Measurements from ENCODE around the gene MZB1.
A peak's percentile ranks its signal among the peaks of the same experiment; 100 is the strongest.

The MZB1 gene

DNA sequence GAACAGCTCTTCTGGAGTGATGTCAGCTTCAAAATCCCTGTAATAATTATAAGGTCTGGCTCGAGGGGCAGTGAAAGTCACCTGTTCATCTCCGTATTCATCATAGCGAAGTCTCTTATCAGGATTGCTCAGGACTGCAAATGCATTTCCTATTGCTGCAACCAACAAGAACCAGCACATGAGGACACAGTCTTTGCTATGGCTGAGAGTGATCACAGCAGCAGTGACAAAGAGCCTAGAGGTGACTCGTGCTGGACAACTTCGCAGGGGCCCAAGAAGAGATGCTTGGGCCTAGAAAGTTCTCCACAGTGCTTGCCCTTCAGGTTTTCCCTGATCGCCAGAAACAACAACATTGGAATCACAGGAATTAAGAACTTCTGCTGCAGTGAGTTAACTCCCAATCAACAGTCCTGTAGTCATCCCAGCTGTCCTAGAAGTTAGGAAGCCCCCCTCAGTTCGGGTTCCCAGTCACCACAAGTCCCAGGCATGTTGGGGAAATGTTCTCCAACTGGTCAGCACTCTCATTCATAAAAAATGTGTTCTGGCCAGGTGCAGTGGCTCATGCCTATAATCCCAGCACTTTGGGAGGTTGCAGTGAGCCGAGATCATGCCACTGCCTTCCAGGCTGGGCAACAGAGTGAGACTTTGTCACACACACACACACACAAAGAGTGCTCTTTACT is 36.6 kb upstream of the MZB1 start:
- no peak for DNase-seq (ENCODE audit: low spot score)
- TF ChIP-seq, protein P1, sequence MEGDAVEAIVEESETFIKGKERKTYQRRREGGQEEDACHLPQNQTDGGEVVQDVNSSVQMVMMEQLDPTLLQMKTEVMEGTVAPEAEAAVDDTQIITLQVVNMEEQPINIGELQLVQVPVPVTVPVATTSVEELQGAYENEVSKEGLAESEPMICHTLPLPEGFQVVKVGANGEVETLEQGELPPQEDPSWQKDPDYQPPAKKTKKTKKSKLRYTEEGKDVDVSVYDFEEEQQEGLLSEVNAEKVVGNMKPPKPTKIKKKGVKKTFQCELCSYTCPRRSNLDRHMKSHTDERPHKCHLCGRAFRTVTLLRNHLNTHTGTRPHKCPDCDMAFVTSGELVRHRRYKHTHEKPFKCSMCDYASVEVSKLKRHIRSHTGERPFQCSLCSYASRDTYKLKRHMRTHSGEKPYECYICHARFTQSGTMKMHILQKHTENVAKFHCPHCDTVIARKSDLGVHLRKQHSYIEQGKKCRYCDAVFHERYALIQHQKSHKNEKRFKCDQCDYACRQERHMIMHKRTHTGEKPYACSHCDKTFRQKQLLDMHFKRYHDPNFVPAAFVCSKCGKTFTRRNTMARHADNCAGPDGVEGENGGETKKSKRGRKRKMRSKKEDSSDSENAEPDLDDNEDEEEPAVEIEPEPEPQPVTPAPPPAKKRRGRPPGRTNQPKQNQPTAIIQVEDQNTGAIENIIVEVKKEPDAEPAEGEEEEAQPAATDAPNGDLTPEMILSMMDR (IDR thresholded peaks at IDR 0.05): no peak
- H3K4me3 ChIP-seq: no peak overlapping the region
- H3K27ac ChIP-seq: peak overlapping the region in 1 of 2 donors; percentile 56

DNA sequence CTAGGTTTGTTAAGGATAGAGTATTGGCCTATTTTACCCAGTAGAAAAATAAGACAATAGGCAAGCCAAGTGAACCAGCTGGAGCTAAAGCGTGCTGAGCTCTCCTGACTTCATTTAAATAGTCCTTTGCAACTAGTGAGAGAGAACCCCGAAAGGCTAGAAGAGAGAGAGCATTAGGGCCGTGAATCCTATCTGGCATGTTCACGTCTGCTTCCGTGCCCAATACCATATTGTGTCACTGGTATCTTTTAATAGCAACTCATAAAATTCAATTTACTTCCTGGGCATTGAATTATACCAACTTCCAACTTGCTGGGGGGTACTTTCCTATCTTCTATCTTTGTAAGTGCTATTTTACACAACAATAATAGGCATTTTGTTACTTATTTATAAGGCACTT is 35.8 kb upstream of the MZB1 start:
- TF ChIP-seq, protein P1 (IDR thresholded peaks at IDR 0.05): no peak
- no peak for DNase-seq (ENCODE audit: low spot score)
- Histone ChIP-seq H3K4me3 (no peak overlapping the region), H3K27ac (no peak overlapping the region)

DNA sequence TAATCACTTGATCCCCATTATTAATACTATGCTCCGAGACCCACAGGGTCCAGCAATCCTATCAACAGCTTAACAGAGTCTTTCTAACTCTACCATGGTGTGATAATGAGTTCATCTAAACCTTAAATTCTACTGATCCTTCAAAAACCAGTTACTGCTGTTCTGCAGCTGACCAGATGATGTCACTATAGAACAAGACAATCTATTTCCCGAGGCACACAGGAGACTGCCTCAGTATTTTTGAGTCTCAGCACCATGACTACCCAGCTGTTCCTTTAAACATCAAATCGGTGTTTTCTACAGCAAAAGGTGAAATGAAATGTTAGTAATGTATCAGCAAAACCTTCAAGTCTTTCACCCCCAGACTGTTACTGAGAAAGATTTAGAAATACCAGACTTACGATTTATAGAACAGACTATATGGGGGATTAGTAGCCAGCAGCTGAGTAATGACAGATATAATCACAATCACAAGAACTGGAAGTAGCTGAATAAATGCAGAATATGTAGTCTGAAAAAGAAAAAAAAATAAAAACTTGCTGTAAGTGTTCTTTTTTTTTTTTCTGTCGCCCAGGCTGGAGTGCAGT is 32.7 kb upstream of the MZB1 start:
- Histone ChIP-seq H3K4me3 (no peak overlapping the region), H3K27ac (no peak overlapping the region)
- DNase-seq (ENCODE audit: low spot score): no peak
- TF ChIP-seq, protein P1 (IDR thresholded peaks at IDR 0.05): peak; percentile 53

DNA sequence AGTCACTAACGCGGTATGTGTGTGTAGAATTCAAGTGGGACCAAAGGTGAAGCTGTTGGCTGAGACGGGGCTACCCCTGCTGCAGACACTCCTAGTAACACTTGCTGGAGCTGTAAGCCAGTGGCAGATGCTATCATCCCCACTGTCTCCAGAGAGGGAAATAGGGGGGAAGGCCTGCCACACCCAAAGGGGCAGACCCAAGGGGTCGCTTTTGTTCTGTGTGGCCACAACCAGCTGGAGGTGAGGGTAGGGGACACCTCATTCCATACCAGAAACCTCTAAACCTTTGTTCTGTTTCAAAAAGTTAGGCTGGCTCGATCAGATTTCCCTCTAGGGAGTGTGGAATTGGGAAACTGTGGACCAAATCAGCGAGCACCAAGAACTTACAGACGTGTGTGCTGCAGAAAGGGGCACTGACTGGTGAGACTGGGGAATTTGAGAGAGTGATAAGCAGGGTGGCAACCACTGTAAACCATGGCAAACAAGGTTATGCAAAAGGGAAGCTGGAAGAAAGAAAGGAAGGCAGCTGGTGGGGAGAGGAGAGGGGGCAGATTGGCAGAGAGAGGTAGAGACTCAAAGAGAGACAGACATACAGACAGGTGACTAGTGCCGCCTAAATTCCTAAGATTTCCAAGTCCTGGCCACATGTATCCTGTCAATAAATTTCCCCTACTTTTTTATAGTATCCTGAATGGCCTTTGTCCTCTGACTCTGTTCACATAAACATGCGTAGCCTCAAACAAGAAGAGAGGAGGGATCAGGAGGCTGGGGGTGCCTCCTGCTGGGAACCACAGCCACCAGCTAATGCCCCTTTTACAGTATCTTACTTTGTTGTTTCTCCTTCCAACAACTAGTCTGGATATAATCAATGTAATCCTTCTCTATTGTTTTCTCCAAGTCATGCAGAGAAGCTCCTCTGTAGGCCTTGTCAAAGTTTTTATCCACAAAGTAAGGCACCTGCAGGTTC is 29.8 kb upstream of the MZB1 start:
- TF ChIP-seq, protein P1 (IDR thresholded peaks at IDR 0.05): no peak
- Histone ChIP-seq H3K27ac (no peak overlapping the region), H3K4me3 (no peak overlapping the region)
- DNase-seq (ENCODE audit: low spot score): peak; percentile 16

DNA sequence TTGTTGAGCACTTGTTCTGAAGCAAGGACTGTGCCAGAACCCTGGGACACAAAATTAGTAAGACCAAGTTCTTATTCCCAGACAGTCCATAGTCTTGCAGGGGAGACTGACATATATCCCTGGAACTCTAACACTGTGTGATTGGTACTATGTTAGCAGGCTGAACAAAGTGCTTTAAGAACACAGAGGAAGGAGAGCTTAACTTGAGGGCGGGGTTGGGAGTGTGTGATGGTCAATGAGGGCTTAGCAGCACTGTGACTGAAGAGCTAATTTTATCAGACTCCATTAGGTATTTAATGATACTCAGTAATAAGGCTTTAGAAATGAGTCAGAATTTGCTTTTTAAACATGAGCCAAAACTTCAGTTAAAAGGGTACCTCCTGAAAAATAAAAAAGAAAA is 29.1 kb upstream of the MZB1 start:
- DNase-seq (ENCODE audit: low spot score): no peak
- TF ChIP-seq, protein P1 (IDR thresholded peaks at IDR 0.05): no peak
- Histone ChIP-seq H3K27ac (peak overlapping the region; percentile 47 to 86), H3K4me3 (no peak overlapping the region)

DNA sequence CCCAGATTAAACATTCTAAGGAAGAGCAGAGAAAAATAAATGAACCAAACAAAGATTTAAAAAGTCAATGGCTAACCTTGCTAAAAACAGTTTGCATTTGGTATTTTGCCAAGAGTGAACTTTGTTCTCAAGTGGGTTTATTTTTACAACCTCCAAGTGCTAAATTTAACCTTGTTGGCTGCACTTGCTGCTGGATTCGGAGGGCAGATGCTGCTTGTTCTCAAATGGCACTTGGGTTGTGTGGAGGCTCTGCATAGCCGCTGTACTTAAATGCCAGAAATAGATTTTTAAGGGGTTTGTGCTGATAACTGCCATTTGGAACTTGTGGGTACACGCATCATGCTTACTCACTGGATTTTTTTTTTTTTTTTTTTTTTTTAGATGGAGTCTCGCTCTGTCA is 27.5 kb upstream of the MZB1 start:
- Histone ChIP-seq H3K4me3 (no peak overlapping the region), H3K27ac (peak overlapping the region; percentile 70 to 86)
- peak; percentile 77 for DNase-seq (ENCODE audit: low spot score)
- TF ChIP-seq, protein P1 (IDR thresholded peaks at IDR 0.05): no peak

Data from coronary artery (tissue), 2 donors.